Measurements from ENCODE around the gene ECM1. TPM values are rescaled to one million over a fixed set of nuclear protein-coding genes. Genes with fewer than 3 reads are reported as not detected.

Gene ECM1
- total and polyA plus RNA-seq, 2 donors (not counting 3 experiments of a cell fraction or from before 2014, with no cell fraction given): 7.2 to 16.6 TPM

GRCh38 chr1:150493175-150493574 lies 14.7 kb upstream of the ECM1 start:
- POLR2A ChIA-PET: no interaction called here
- peaks cover 3 to 8% of the 10 kb centered on the region in 2 experiments for H3K36me3 ChIP-seq (ENCODE audit: control insufficient read depth in 2 of 2, extremely low read depth in 1 of 2, insufficient read depth in 2 of 2, low read length in 2 of 2)
- no peak overlapping the region for H3K27ac ChIP-seq (ENCODE audit: insufficient read depth, low read depth, low read length)
- intact Hi-C loops (cut with micrococcal nuclease): no loop called here
- no peak for TF ChIP-seq POLR2A (IDR thresholded peaks at IDR 0.05; ENCODE audit: low read depth, low read length)
- no peak for TF ChIP-seq GATA2 (IDR thresholded peaks at IDR 0.05; ENCODE audit: insufficient read depth, insufficient read length, low read depth, low read length)
- no peak for TF ChIP-seq FOS (IDR thresholded peaks at IDR 0.05; ENCODE audit: borderline replicate concordance, insufficient read depth, low read length)
- TF ChIP-seq MYC (IDR thresholded peaks at IDR 0.05; ENCODE audit: low read depth, low read length): no peak
- no peak for TF ChIP-seq EZH2 (IDR thresholded peaks at IDR 0.05; ENCODE audit: borderline replicate concordance, low read depth, low read length, severe bottlenecking)
- TF ChIP-seq CTCF (IDR thresholded peaks at IDR 0.05; ENCODE audit: extremely low read depth in 1 of 2, insufficient read depth in 1 of 2, low read depth in 1 of 2, low read length in 2 of 2): no peak
- no peak overlapping the region for H3K4me2 ChIP-seq (ENCODE audit: insufficient read depth, low read length)
- no TSS peak for BruUV-seq (replicated peaks)
- H4K20me1 ChIP-seq (replicated peaks; ENCODE audit: control insufficient read depth, extremely low read depth, insufficient read depth, low read length): no peaks in the 10 kb centered on the region
- H3K9me3 ChIP-seq (replicated peaks; ENCODE audit: control insufficient read depth, insufficient read depth, low read length): no peaks in the 10 kb centered on the region
- no peak overlapping the region for H3K9ac ChIP-seq (replicated peaks; ENCODE audit: extremely low read depth, insufficient read depth, low read length)
- H3K79me2 ChIP-seq (ENCODE audit: control insufficient read depth, insufficient read depth, low read length): no peaks in the 10 kb centered on the region
- H3K9me1 ChIP-seq (replicated peaks; ENCODE audit: control insufficient read depth, extremely low read depth, insufficient read depth, low read length): no peaks in the 10 kb centered on the region
- dilution Hi-C loops (cut with MboI; ENCODE audit: extremely low pct_ligation_motif_present, low sequenced_read_pairs): no loop called here
- no peak for DNase-seq (ENCODE audit: low read depth, low spot score)
- H2AFZ ChIP-seq (ENCODE audit: low read depth, low read length): no peak overlapping the region
- FAIRE-seq: no peak
- H3K27me3 ChIP-seq (ENCODE audit: control insufficient read depth in 2 of 2, insufficient read depth in 2 of 2, low read length in 2 of 2): no peaks in the 10 kb centered on the region
- CTCF ChIA-PET: no interaction called here
- H3K4me1 ChIP-seq (ENCODE audit: control insufficient read depth, extremely low read depth, insufficient read depth, low read length): peaks cover 1% of the 10 kb centered on the region
- H3K4me3 ChIP-seq (replicated peaks in 1 of 3; ENCODE audit: insufficient read depth in 1 of 3, low read depth in 1 of 3, low read length in 3 of 3): no peak overlapping the region

- H3K9me3 ChIP-seq (replicated peaks; ENCODE audit: control insufficient read depth, insufficient read depth, low read length): no peaks in the 10 kb centered on the region
- H3K27ac ChIP-seq (ENCODE audit: insufficient read depth, low read depth, low read length): no peak overlapping the region
- intact Hi-C loops (cut with micrococcal nuclease) (no loop called here), dilution Hi-C loops (cut with MboI; ENCODE audit: extremely low pct_ligation_motif_present, low sequenced_read_pairs) (no loop called here)
- H2AFZ ChIP-seq (ENCODE audit: low read depth, low read length): no peak overlapping the region
- H3K9me1 ChIP-seq (replicated peaks; ENCODE audit: control insufficient read depth, extremely low read depth, insufficient read depth, low read length): no peaks in the 10 kb centered on the region
- BruUV-seq (replicated peaks): no TSS peak
- ChIA-PET CTCF (no interaction called here), POLR2A (interaction anchor here (0.7 kb wide), 1 partner anchor 36 kb away, joined by 3 read pairs; no protein-coding TSS in a partner anchor)
- no peak overlapping the region for H3K9ac ChIP-seq (replicated peaks; ENCODE audit: extremely low read depth, insufficient read depth, low read length)
- no peaks in the 10 kb centered on the region for H3K4me1 ChIP-seq (ENCODE audit: control insufficient read depth, extremely low read depth, insufficient read depth, low read length)
- no peak for TF ChIP-seq FOS (IDR thresholded peaks at IDR 0.05; ENCODE audit: borderline replicate concordance, insufficient read depth, low read length)
- no peak for TF ChIP-seq MAX (IDR thresholded peaks at IDR 0.05; ENCODE audit: insufficient read depth, insufficient read length)
- TF ChIP-seq JUN (IDR thresholded peaks at IDR 0.05; ENCODE audit: borderline replicate concordance, insufficient read depth, insufficient read length, low read depth): no peak
- TF ChIP-seq MYC (IDR thresholded peaks at IDR 0.05; ENCODE audit: low read depth, low read length): no peak
- no peak for TF ChIP-seq GATA2 (IDR thresholded peaks at IDR 0.05; ENCODE audit: insufficient read depth, insufficient read length, low read depth, low read length)
- TF ChIP-seq CTCF (IDR thresholded peaks at IDR 0.05; ENCODE audit: extremely low read depth in 1 of 2, insufficient read depth in 1 of 2, low read depth in 1 of 2, low read length in 2 of 2): no peak
- no peak for TF ChIP-seq POLR2A (IDR thresholded peaks at IDR 0.05; ENCODE audit: low read depth, low read length)
- no peak for TF ChIP-seq POLR2AphosphoS5 (IDR thresholded peaks at IDR 0.05; ENCODE audit: insufficient read depth, low read depth, low read length)
- no peak for TF ChIP-seq EZH2 (IDR thresholded peaks at IDR 0.05; ENCODE audit: borderline replicate concordance, low read depth, low read length, severe bottlenecking)
- H3K36me3 ChIP-seq (ENCODE audit: control insufficient read depth in 2 of 2, extremely low read depth in 1 of 2, insufficient read depth in 2 of 2, low read length in 2 of 2): peaks cover 0 to 7% of the 10 kb centered on the region in 2 experiments
- FAIRE-seq: no peak
- no peak overlapping the region for H3K4me2 ChIP-seq (ENCODE audit: insufficient read depth, low read length)
- no peaks in the 10 kb centered on the region for H3K79me2 ChIP-seq (ENCODE audit: control insufficient read depth, insufficient read depth, low read length)
- no peak for DNase-seq (ENCODE audit: low read depth, low spot score)
- no peak overlapping the region for H3K4me3 ChIP-seq (replicated peaks in 1 of 3; ENCODE audit: insufficient read depth in 1 of 3, low read depth in 1 of 3, low read length in 3 of 3)
- no peaks in the 10 kb centered on the region for H3K27me3 ChIP-seq (ENCODE audit: control insufficient read depth in 2 of 2, insufficient read depth in 2 of 2, low read length in 2 of 2)
- H4K20me1 ChIP-seq (replicated peaks; ENCODE audit: control insufficient read depth, extremely low read depth, insufficient read depth, low read length): no peaks in the 10 kb centered on the region
Measured at GRCh38 chr1:150498342-150498741, 9.6 kb upstream of the ECM1 start.
